H9 (cell line): Measurements from ENCODE around the gene CEACAM16. TPM values are rescaled to one million over a fixed set of nuclear protein-coding genes. Genes with fewer than 3 reads are reported as not detected.

ENCODE experiments used
- DNase-seq: peaks from one replicate; pipeline ENCODE4 v3.0.0-alpha.2; 2017
- H2AFZ ChIP-seq: one replicate; pipeline ENCODE4 v1.6.1; 2013; ENCODE audit warnings: mild to moderate bottlenecking, low read length, control low read depth, moderate library complexity
- H2AK5ac ChIP-seq: 2 replicates; pipeline ENCODE4 v1.6.1; 2013; ENCODE audit warnings: low read length, control low read depth, mixed read lengths; ENCODE audit not compliant: insufficient read length
- H2BK120ac ChIP-seq: one replicate; pipeline ENCODE4 v1.6.1; 2013; ENCODE audit warnings: low read depth, mild to moderate bottlenecking, low read length, control low read depth, inconsistent platforms; ENCODE audit not compliant: poor library complexity, severe bottlenecking
- H2BK12ac ChIP-seq: 2 replicates; pipeline ENCODE4 v1.6.1; 2013; ENCODE audit warnings: low read length, control low read depth, mixed read lengths, low read depth; ENCODE audit not compliant: insufficient read length
- H2BK15ac ChIP-seq: 2 replicates; pipeline ENCODE4 v1.6.1; 2013; ENCODE audit warnings: low read depth, low read length, control low read depth
- H2BK20ac ChIP-seq: one replicate; pipeline ENCODE4 v1.6.1; 2013; ENCODE audit warnings: low read depth, mild to moderate bottlenecking, low read length, control low read depth, inconsistent platforms; ENCODE audit not compliant: poor library complexity, severe bottlenecking
- H2BK5ac ChIP-seq: 2 replicates; pipeline ENCODE4 v1.6.1; 2013; ENCODE audit warnings: low read length, control low read depth, mixed read lengths; ENCODE audit not compliant: insufficient read length
- H3K14ac ChIP-seq: 2 replicates; pipeline ENCODE4 v1.6.1; 2013; ENCODE audit warnings: low read length, control low read depth; ENCODE audit not compliant: insufficient read depth
- H3K18ac ChIP-seq: 2 replicates; pipeline ENCODE4 v1.6.1; 2013; ENCODE audit warnings: low read depth, mild to moderate bottlenecking, mixed read lengths, low read length, control low read depth; ENCODE audit not compliant: insufficient read length
- H3K23ac ChIP-seq: 2 replicates; pipeline ENCODE4 v1.6.1; 2013; ENCODE audit warnings: low read length, control low read depth, mixed read lengths, low read depth; ENCODE audit not compliant: insufficient read length
- H3K23me2 ChIP-seq: 2 replicates; pipeline ENCODE4 v1.6.1; 2013; ENCODE audit warnings: low read depth, mild to moderate bottlenecking, mixed read lengths, low read length, control low read depth; ENCODE audit not compliant: insufficient read length, poor library complexity, severe bottlenecking
- H3K27ac ChIP-seq: 2 replicates; pipeline ENCODE4 v1.5.1; 2013; ENCODE audit warnings: low read length, control low read depth, mixed read lengths, low read depth; ENCODE audit not compliant: insufficient read length
- H3K27me3 ChIP-seq: 2 replicates; pipeline ENCODE4 v1.6.1; 2013; ENCODE audit warnings: low read length, control low read depth, inconsistent platforms; ENCODE audit not compliant: insufficient read depth
- H3K4ac ChIP-seq: 2 replicates; pipeline ENCODE4 v1.6.1; 2013; ENCODE audit warnings: low read depth, mild to moderate bottlenecking, control low read depth, inconsistent platforms, low read length, moderate library complexity
- H3K4me1 ChIP-seq: 2 replicates; pipeline ENCODE4 v1.6.1; 2013; ENCODE audit warnings: low read length, control low read depth, inconsistent platforms; ENCODE audit not compliant: insufficient read depth
- H3K4me2 ChIP-seq: 2 replicates; pipeline ENCODE4 v1.6.1; 2013; ENCODE audit warnings: low read length, control low read depth, mixed read lengths; ENCODE audit not compliant: insufficient read length, insufficient read depth
- H3K56ac ChIP-seq: 2 replicates; pipeline ENCODE4 v1.6.1; 2013; ENCODE audit warnings: low read depth, mild to moderate bottlenecking, mixed read lengths, low read length, control low read depth; ENCODE audit not compliant: insufficient read length
- H3K79me1 ChIP-seq: 2 replicates; pipeline ENCODE4 v1.6.1; 2013; ENCODE audit warnings: low read depth, mild to moderate bottlenecking, moderate library complexity, low read length, control low read depth, inconsistent platforms; ENCODE audit not compliant: insufficient read depth, poor library complexity, severe bottlenecking
- H3K79me2 ChIP-seq: 2 replicates; pipeline ENCODE4 v1.6.1; 2013; ENCODE audit warnings: low read length, control low read depth, inconsistent platforms; ENCODE audit not compliant: insufficient read depth
- H3K9ac ChIP-seq: 2 replicates; pipeline ENCODE4 v1.6.1; 2013; ENCODE audit warnings: low read length, control low read depth, mixed read lengths; ENCODE audit not compliant: insufficient read length; ENCODE audit errors: extremely low read depth
- H3K9me3 ChIP-seq: one replicate; pipeline ENCODE4 v1.6.1; 2013; ENCODE audit warnings: low read depth, low read length, inconsistent platforms; ENCODE audit not compliant: control insufficient read depth
- H3T11ph ChIP-seq: one replicate; pipeline ENCODE4 v1.6.1; 2013; ENCODE audit warnings: mild to moderate bottlenecking, low read length, control low read depth, inconsistent platforms
- H4K20me1 ChIP-seq: one replicate; pipeline ENCODE4 v1.6.1; 2013; ENCODE audit not compliant: control insufficient read depth, insufficient read length, insufficient read depth
- H4K5ac ChIP-seq: 2 replicates; pipeline ENCODE4 v1.6.1; 2013; ENCODE audit warnings: low read depth, mild to moderate bottlenecking, mixed read lengths, low read length, control low read depth; ENCODE audit not compliant: insufficient read length
- H4K8ac ChIP-seq: replicated peaks from 2 replicates; pipeline ENCODE4 v1.6.1; 2013; ENCODE audit warnings: low read length, control low read depth, mixed read lengths, low read depth; ENCODE audit not compliant: insufficient read length
- H4K91ac ChIP-seq: 2 replicates; pipeline ENCODE4 v1.6.1; 2013; ENCODE audit warnings: low read depth, mild to moderate bottlenecking, moderate library complexity, mixed read lengths, low read length, control low read depth; ENCODE audit not compliant: insufficient read length
- H3K27ac Mint-ChIP-seq, 3 experiments: 2 replicates in 2 of 3; 3 replicates in 1 of 3; pipeline ENCODE4 v1.8.0; 2020 to 2021; ENCODE audit warnings: mixed read lengths in 3 of 3, mild to moderate bottlenecking in 1 of 3, moderate library complexity in 1 of 3
- H3K27me3 Mint-ChIP-seq: 2 replicates; pipeline ENCODE4 v1.8.0; 2021; ENCODE audit warnings: low read depth, mild to moderate bottlenecking, moderate library complexity, mixed read lengths
- H3K36me3 Mint-ChIP-seq, 3 experiments: 2 replicates in 2 of 3; 3 replicates in 1 of 3; pipeline ENCODE4 v1.8.0; 2020 to 2021; ENCODE audit warnings: low read depth in 3 of 3, mixed read lengths in 3 of 3; ENCODE audit not compliant: insufficient read depth in 1 of 3
- H3K4me1 Mint-ChIP-seq, 2 experiments: 2 replicates each; pipeline ENCODE4 v1.8.0; 2020; ENCODE audit warnings: mixed read lengths in 2 of 2
- H3K4me3 Mint-ChIP-seq, 2 experiments: 2 replicates in 1 of 2; 3 replicates in 1 of 2; pipeline ENCODE4 v1.8.0; 2020 to 2021; ENCODE audit warnings: mild to moderate bottlenecking in 2 of 2, mixed read lengths in 2 of 2, moderate library complexity in 1 of 2
- H3K9me3 Mint-ChIP-seq, 2 experiments: 2 replicates in 1 of 2; 3 replicates in 1 of 2; pipeline ENCODE4 v1.8.0; 2020; ENCODE audit warnings: mild to moderate bottlenecking in 2 of 2, mixed read lengths in 2 of 2, moderate library complexity in 1 of 2
- WGBS: extraction: QIAGEN DNeasy Blood & Tissue Kit; methylation state at CpG from one replicate; pipeline ENCODE4 v1.1.7; 2013; ENCODE audit warnings: missing lambda C conversion rate, low lambda C conversion rate, mixed read lengths; ENCODE audit not compliant: insufficient read length; ENCODE audit errors: extremely low coverage; 5-methylcytosine and 5-hydroxymethylcytosine counted together
- total RNA-seq: library from RNA; stranded (reverse); gene quantifications from 2 replicates; pipeline ENCODE4 v1.2.1, GENCODE V29; 2021
- TF ChIP-seq, protein P1 (sequence below): fragments of 200-600 bp; sonication (generic); conservative IDR thresholded peaks from 3 replicates; pipeline ENCODE4 v1.8.0; 2021; ENCODE audit warnings: antibody characterized with exemption, mild to moderate bottlenecking

The CEACAM16 gene
- total RNA-seq, 1 experiment from 2014 or later = not detected

DNA sequence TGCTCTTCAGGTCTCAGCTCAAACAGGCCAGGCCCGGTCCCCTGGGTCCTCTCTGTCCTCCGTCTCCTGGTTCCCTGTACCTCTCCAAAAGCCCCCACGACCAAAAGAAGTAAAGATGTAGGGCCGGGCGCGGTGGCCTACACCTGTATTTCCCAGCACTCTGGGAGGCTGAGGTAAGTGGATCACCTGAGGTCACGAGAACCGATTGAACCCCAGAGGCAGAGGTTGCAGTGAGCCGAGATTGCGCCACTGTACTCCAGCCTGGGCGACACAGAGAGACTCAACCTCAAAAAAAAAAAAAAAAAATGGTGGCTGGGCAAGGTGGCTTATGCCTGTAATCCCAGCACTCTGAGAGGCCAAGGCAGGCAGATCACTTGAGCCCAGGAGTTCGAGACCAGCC, 27.5 kb downstream of the CEACAM16 start:
- Histone ChIP-seq H4K8ac (no peak overlapping the region), H3K27me3 (no peaks in the 10 kb centered on the region; the same call in 1 of the 2 replicates), H3K14ac (no peak overlapping the region), H3K56ac (no peak overlapping the region), H2AFZ (no peak overlapping the region), H3T11ph (no peak overlapping the region), H4K5ac (no peak overlapping the region), H3K9me3 (no peaks in the 10 kb centered on the region), H3K23me2 (no peaks in the 10 kb centered on the region), H2BK12ac (no peak overlapping the region), H2BK15ac (no peak overlapping the region), H2BK20ac (no peak overlapping the region), H3K79me2 (no peaks in the 10 kb centered on the region), H3K23ac (no peak overlapping the region), H2BK5ac (no peak overlapping the region), H3K27ac (no peak overlapping the region), H4K20me1 (no peaks in the 10 kb centered on the region), H3K4me1 (no peaks in the 10 kb centered on the region), H3K18ac (no peak overlapping the region), H2AK5ac (no peak overlapping the region), H3K9ac (no peak overlapping the region), H3K4me2 (no peak overlapping the region), H3K79me1 (no peaks in the 10 kb centered on the region), H3K4ac (no peak overlapping the region), H2BK120ac (no peak overlapping the region), H4K91ac (no peak overlapping the region)
- Mint-ChIP-seq H3K36me3 (no peaks in the 10 kb centered on the region; a peak in 1 of 7 replicates), H3K27me3 (peaks cover 17% of the 10 kb centered on the region), H3K9me3 (no peaks in the 10 kb centered on the region), H3K4me1 (0 out of 4 replicates have a peak, but pooled peaks cover 2% of the 10 kb centered on the region in 2 experiments), H3K27ac (no peak overlapping the region), H3K4me3 (no peak overlapping the region)
- no CpG with 5 or more reads among the region's 12 CpGs for WGBS
- DNase-seq = no peak
- TF ChIP-seq, protein P1, sequence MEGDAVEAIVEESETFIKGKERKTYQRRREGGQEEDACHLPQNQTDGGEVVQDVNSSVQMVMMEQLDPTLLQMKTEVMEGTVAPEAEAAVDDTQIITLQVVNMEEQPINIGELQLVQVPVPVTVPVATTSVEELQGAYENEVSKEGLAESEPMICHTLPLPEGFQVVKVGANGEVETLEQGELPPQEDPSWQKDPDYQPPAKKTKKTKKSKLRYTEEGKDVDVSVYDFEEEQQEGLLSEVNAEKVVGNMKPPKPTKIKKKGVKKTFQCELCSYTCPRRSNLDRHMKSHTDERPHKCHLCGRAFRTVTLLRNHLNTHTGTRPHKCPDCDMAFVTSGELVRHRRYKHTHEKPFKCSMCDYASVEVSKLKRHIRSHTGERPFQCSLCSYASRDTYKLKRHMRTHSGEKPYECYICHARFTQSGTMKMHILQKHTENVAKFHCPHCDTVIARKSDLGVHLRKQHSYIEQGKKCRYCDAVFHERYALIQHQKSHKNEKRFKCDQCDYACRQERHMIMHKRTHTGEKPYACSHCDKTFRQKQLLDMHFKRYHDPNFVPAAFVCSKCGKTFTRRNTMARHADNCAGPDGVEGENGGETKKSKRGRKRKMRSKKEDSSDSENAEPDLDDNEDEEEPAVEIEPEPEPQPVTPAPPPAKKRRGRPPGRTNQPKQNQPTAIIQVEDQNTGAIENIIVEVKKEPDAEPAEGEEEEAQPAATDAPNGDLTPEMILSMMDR = no peak
